GM21717 (cell line): Measurements from ENCODE around the gene SCNN1G.
"Not testable (repeated sequence)": the region's sequence is repeated elsewhere in the genome, so short reads cannot be mapped to it uniquely, and the experiment has no call there.

Source experiments
- ATAC-seq: cut with Tn5 transposase; IDR thresholded peaks from one replicate; pipeline ENCODE4 v1.9.1; 2021; ENCODE audit warnings: mild to moderate bottlenecking, moderate library complexity; ENCODE audit not compliant: unreplicated experiment

Gene SCNN1G

GRCh38 chr16:23182679-23183542 lies at the start of gene SCNN1G:
SCNN1G (plus strand) TSS chr16:23182745; CDS start chr16:23186272, 3,527 bp downstream.
- peak; percentile 13 for ATAC-seq

GRCh38 chr16:23132775-23133463 lies 49.6 kb upstream of the SCNN1G start:
- no peak for ATAC-seq

- no peak for ATAC-seq
Measured at GRCh38 chr16:23134274-23134673, 48.3 kb upstream of the SCNN1G start.

- no peak for ATAC-seq
Measured at GRCh38 chr16:23137256-23137655, 45.3 kb upstream of the SCNN1G start.

- no peak for ATAC-seq
Measured at GRCh38 chr16:23137818-23138217, 44.7 kb upstream of the SCNN1G start.

- ATAC-seq: no peak
Measured at GRCh38 chr16:23140107-23140506, 42.4 kb upstream of the SCNN1G start.

GRCh38 chr16:23141033-23141432 lies 41.5 kb upstream of the SCNN1G start:
- no peak for ATAC-seq

- ATAC-seq: no peak
Measured at GRCh38 chr16:23141500-23141899, 41.0 kb upstream of the SCNN1G start.

GRCh38 chr16:23141959-23142740 lies 40.4 kb upstream of the SCNN1G start:
- ATAC-seq: no peak

- no peak for ATAC-seq
Measured at GRCh38 chr16:23143391-23143790, 39.2 kb upstream of the SCNN1G start.

- ATAC-seq: not testable (repeated sequence)
Measured at GRCh38 chr16:23144393-23144792, 38.2 kb upstream of the SCNN1G start.

GRCh38 chr16:23145186-23145585 lies 37.4 kb upstream of the SCNN1G start:
- ATAC-seq: no peak

GRCh38 chr16:23145608-23146007 lies 36.9 kb upstream of the SCNN1G start:
- no peak for ATAC-seq

GRCh38 chr16:23146877-23147601 lies 35.5 kb upstream of the SCNN1G start:
- no peak for ATAC-seq

- no peak for ATAC-seq
Measured at GRCh38 chr16:23147666-23148065, 34.9 kb upstream of the SCNN1G start.

- ATAC-seq: no peak
Measured at GRCh38 chr16:23148166-23148512, 34.4 kb upstream of the SCNN1G start.

GRCh38 chr16:23148513-23149266 lies 33.9 kb upstream of the SCNN1G start:
- ATAC-seq: peak; percentile 33

- peak; percentile 93 for ATAC-seq
Measured at GRCh38 chr16:23149267-23149992, 33.1 kb upstream of the SCNN1G start, which contains the start of gene USP31. USP31 (minus strand) TSS chr16:23149452; CDS start chr16:23149270, 182 bp downstream.

GRCh38 chr16:23149993-23150364 lies 32.6 kb upstream of the SCNN1G start:
- no peak for ATAC-seq
